Ovary (tissue), 3 donors: ENCODE measurements around the gene COL28A1.

Experiments used
- EP300 ChIP-seq: sonication (generic); formaldehyde crosslinking; IDR thresholded peaks from one replicate; pipeline ENCODE4 v1.6.1; 2017; ENCODE audit warnings: antibody characterized with exemption
- TF ChIP-seq, protein P1 (sequence below), 3 donors: fragments of 450-650 bp in 2 of 3; fragments of 200-600 bp in 1 of 3; IDR thresholded peaks; one replicate each; pipeline versions ENCODE4 v1.5.1 to v1.8.0; 2016 to 2022; ENCODE audit warnings: antibody characterized with exemption in 3 of 3, mild to moderate bottlenecking in 1 of 3
- donor health status: DM: no; HTN: no; CAD: no.

DNA sequence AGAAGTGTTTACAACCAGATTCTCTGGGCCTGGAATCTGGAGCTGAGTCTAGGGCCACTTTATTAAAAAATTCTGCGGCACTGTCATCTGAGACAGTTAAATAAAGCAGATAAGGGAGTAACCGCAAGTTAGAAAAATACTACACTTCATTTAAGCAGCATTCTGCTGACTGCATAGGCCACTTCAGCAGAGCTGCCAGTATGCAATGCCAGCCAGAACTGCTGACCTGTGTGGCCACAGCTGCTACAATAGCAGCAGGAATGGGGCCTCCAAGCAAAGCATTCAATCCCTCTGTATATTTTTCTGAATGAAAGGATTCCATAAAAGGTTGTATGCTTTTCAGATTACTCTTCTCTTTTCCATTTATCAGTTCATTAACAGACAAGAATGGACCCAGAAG is 136.0 kb downstream of the COL28A1 start:
- TF ChIP-seq, protein P1, sequence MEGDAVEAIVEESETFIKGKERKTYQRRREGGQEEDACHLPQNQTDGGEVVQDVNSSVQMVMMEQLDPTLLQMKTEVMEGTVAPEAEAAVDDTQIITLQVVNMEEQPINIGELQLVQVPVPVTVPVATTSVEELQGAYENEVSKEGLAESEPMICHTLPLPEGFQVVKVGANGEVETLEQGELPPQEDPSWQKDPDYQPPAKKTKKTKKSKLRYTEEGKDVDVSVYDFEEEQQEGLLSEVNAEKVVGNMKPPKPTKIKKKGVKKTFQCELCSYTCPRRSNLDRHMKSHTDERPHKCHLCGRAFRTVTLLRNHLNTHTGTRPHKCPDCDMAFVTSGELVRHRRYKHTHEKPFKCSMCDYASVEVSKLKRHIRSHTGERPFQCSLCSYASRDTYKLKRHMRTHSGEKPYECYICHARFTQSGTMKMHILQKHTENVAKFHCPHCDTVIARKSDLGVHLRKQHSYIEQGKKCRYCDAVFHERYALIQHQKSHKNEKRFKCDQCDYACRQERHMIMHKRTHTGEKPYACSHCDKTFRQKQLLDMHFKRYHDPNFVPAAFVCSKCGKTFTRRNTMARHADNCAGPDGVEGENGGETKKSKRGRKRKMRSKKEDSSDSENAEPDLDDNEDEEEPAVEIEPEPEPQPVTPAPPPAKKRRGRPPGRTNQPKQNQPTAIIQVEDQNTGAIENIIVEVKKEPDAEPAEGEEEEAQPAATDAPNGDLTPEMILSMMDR (IDR thresholded peaks at IDR 0.05): no peak
- TF ChIP-seq EP300: no peak
